Measurements from ENCODE around the gene DIO1. TPM values are rescaled to one million over a fixed set of nuclear protein-coding genes. Genes with fewer than 3 reads are reported as not detected.

The DIO1 gene
- total and polyA plus RNA-seq, 7 donors: not detected

DNA sequence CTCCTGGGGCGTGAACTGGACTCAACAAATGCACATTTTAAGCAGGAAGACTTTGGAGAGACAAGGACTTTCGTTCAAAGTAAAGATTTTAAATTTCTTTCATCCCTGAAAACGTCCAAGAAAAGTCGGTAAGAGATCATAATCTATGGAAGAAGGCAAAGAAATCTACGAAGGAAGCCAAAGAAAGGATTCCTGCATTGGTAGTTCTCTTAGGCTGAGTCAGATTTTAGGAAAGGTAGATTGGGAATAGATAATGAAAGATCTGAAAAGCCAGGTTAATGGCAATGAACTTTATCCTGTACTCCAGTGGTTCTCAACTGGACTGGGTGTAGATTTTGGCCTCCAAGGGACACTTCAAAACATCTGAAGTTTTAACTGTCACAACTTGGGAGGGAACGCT lies 49.1 kb downstream of the DIO1 start:
- Histone ChIP-seq H3K36me3 (no peaks in the 10 kb centered on the region), H3K27me3 (no peaks in the 10 kb centered on the region), H3K4me1 (peaks cover 0 to 28% (median 25%) of the 10 kb centered on the region in 4 donors), H3K27ac (no peak overlapping the region), H3K9me3 (no peaks in the 10 kb centered on the region), H3K4me3 (no peak overlapping the region)
- DNase-seq: no peak
- TF ChIP-seq CTCF (IDR thresholded peaks at IDR 0.05) (no peak), POLR2A (IDR thresholded peaks at IDR 0.05) (no peak), POLR2AphosphoS5 (IDR thresholded peaks at IDR 0.05) (no peak), EP300 (IDR thresholded peaks at IDR 0.05) (no peak)
- intact Hi-C loops (cut with DNase I): no loop called here
- 93 to 96% methylated on average over 6 of the region's 6 CpGs for WGBS, 2 donors

- H3K27me3 ChIP-seq: no peaks in the 10 kb centered on the region
- H3K36me3 ChIP-seq: no peaks in the 10 kb centered on the region
- H3K4me3 ChIP-seq: no peak overlapping the region
- TF ChIP-seq CTCF (IDR thresholded peaks at IDR 0.05): no peak
- no peak for TF ChIP-seq POLR2AphosphoS5 (IDR thresholded peaks at IDR 0.05)
- TF ChIP-seq POLR2A (IDR thresholded peaks at IDR 0.05): no peak
- no peak for TF ChIP-seq EP300 (IDR thresholded peaks at IDR 0.05)
- no peak overlapping the region for H3K27ac ChIP-seq
- H3K9me3 ChIP-seq: no peaks in the 10 kb centered on the region
- intact Hi-C loops (cut with DNase I): no loop called here
- WGBS, 2 donors: 97% methylated on average over 14 of the region's 14 CpGs
- peaks cover 0 to 30% (median 29%) of the 10 kb centered on the region in 4 donors for H3K4me1 ChIP-seq
- no peak for DNase-seq
Measured at GRCh38 chr1:53943490-53944043, 49.6 kb downstream of the DIO1 start.

DNA sequence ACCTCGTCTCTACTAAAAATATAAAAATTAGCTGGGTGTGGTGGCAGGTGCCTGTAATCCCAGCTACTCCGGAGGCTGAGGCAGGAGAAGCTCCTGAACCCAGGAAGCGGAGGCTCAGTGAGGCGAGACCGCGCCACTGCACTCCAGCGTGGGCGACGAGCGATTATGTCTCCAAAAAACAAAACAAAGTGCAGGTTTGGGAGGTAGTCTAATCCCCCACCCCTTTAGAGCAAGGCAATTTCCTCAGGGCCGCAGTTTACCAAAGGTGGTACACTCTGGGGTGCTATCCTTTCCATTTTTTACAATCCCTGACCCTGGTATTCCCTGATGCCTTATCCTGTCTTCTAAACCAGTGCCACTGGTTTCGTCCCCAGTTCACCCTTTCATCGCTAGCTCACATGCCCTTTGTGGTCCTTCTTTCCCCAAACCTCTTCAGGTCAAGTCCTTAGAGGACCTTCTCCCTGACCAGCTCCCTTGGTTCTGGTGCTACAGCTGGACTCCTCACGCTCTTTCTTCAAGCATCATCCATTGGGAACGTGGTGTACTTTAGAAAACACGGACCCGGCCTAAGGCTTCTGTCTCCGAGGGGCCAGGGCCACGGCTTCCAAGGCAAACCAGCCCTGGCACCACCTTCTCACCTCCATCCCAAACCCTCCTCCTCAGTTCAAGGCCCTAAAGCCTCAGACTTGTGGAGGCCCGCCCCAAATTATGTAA lies 50.6 kb downstream of the DIO1 start:
- DNase-seq: no peak
- no peaks in the 10 kb centered on the region for H3K9me3 ChIP-seq
- peak overlapping the region; percentile 92 to 96 (median 94) for H3K27ac ChIP-seq
- H3K4me1 ChIP-seq: peaks cover 0 to 41% (median 32%) of the 10 kb centered on the region in 4 donors
- 62 to 65% methylated on average over 20 of the region's 20 CpGs for WGBS, 2 donors
- H3K27me3 ChIP-seq: no peaks in the 10 kb centered on the region
- H3K4me3 ChIP-seq: peak overlapping the region; percentile 68 to 93 (median 82)
- no peak for TF ChIP-seq POLR2AphosphoS5 (IDR thresholded peaks at IDR 0.05)
- intact Hi-C loops (cut with DNase I): loop anchor here (5.0 kb wide), 1 partner anchor 107 kb away; the partner anchor contains the start of gene NDC1
- H3K36me3 ChIP-seq: no peaks in the 10 kb centered on the region

DNA sequence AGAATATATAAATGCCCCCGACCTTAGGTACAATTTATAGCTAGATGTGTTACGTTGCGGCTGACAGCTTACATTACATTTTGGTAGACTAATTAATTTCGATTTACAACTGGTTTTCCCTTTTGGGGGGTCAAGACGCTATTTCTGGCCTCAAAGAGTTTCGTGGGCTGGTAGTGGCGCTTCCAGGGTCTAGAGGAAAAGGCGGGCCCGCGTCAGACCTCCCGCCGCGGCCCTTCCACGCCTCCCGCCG lies 51.1 kb downstream of the DIO1 start:
- intact Hi-C loops (cut with DNase I): loop anchor here (5.0 kb wide), 1 partner anchor 108 kb away; the partner anchor contains the start of gene NDC1
- no peaks in the 10 kb centered on the region for H3K9me3 ChIP-seq
- peak overlapping the region; percentile 92 to 96 (median 94) for H3K27ac ChIP-seq
- TF ChIP-seq CTCF (IDR thresholded peaks at IDR 0.05) (no peak), POLR2AphosphoS5 (IDR thresholded peaks at IDR 0.05) (no peak), EP300 (IDR thresholded peaks at IDR 0.05) (no peak), POLR2A (IDR thresholded peaks at IDR 0.05) (no peak)
- peaks cover 0 to 43% (median 33%) of the 10 kb centered on the region in 4 donors for H3K4me1 ChIP-seq
- 0 to 1% methylated on average over 16 of the region's 16 CpGs for WGBS, 2 donors
- DNase-seq: no peak
- H3K4me3 ChIP-seq: peak overlapping the region; percentile 68 to 93 (median 82)
- no peaks in the 10 kb centered on the region for H3K27me3 ChIP-seq
- H3K36me3 ChIP-seq: no peaks in the 10 kb centered on the region

DNA sequence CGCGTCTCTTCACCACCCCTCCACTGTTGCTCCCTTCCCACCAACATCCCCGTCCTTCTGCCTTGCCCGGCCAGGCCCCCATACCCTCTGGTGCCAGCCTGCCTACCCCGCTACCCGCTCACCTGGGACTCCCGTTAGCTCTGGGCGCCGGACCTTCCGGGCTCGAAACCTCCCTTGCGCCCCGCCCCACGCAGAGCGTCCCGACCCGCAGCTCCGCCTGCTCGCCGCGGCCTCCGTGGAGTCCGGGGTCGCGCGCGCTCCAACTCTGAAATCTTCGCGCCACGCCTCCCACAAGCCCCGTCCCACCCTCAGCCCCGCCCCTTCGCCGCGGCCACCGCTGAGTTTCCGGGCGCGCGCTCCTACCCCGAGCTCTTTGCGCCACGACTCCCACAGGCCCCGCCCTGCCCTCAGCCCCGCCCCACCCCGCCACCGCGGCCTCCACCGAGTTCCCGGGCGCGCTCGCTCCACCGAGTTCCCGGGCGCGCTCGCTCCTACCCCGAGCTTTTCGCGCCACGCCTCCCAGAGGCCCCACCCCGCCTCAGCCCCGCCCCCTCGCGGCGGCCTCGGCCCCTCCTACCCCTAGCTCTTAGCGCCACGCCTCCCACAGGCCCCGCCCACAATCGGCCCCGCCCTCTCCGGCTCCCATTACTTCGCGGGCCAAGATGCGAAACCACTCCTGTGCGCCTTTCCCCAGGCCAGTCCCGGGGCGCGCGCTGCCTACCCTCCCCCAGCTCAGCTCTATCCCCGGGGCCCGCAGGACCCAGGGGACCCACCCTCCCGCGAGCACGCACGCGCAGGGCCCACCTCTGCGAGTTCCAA lies 51.7 kb downstream of the DIO1 start, which contains the start of gene IFT25:
TSS of gene IFT25 (minus strand) at position 267 of the 819 bp plus-strand sequence. CDS start 5,617 bp downstream, outside the sequence.
- intact Hi-C loops (cut with DNase I): loop anchor here (2.0 to 5.0 kb wide), 2 partner anchors 57 to 108 kb away; partner anchors contain the start of genes NDC1 and YIPF1
- 0 to 1% methylated on average over 90 of the region's 90 CpGs for WGBS, 2 donors
- H3K27me3 ChIP-seq: no peaks in the 10 kb centered on the region
- DNase-seq: peak; percentile 98
- H3K9me3 ChIP-seq: no peaks in the 10 kb centered on the region
- TF ChIP-seq CTCF (IDR thresholded peaks at IDR 0.05) (no peak), POLR2A (IDR thresholded peaks at IDR 0.05) (peak; percentile 38 to 57), EP300 (IDR thresholded peaks at IDR 0.05) (no peak), POLR2AphosphoS5 (IDR thresholded peaks at IDR 0.05) (peak; percentile 80 to 91 (median 86))
- peak within 1 kb of the TSS; percentile 92 to 96 (median 94) for H3K27ac ChIP-seq
- peak within 1 kb of the TSS; percentile 68 to 93 (median 82) for H3K4me3 ChIP-seq
- no peaks in the 10 kb centered on the region for H3K36me3 ChIP-seq
- peaks cover 0 to 43% (median 33%) of the 10 kb centered on the region in 4 donors for H3K4me1 ChIP-seq
